Measurements from ENCODE around the gene AGA.

Gene AGA

DNA sequence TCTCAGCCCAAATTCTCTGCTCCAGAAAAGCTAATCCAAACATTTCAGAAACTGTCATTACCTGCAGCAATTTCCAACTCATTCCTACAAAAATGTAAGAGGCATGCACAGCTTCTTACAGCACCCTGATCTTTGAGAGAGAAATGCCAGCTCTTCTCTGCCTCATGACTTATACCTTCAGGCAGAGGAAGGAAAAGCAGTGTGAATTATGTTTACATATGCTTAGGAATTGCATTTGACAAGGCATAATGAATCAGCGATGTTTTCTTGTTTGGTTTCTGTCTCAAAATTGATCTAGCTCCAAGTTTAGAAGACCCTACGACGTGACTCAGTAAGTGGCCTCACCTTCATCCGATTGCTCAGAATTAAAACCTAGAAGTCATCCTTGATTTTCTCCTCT, 21.8 kb upstream of the AGA start:
- Histone ChIP-seq H3K36me3 (ENCODE audit: insufficient read depth, low read length) (no peaks in the 10 kb centered on the region), H3K4me1 (ENCODE audit: insufficient read depth, low read length) (peaks cover 12% of the 10 kb centered on the region; the same call in 1 of the 2 replicates), H3K9me3 (ENCODE audit: control insufficient read depth, insufficient read depth, low read length) (no peaks in the 10 kb centered on the region), H3K9ac (ENCODE audit: low read depth, low read length) (no peak overlapping the region)

DNA sequence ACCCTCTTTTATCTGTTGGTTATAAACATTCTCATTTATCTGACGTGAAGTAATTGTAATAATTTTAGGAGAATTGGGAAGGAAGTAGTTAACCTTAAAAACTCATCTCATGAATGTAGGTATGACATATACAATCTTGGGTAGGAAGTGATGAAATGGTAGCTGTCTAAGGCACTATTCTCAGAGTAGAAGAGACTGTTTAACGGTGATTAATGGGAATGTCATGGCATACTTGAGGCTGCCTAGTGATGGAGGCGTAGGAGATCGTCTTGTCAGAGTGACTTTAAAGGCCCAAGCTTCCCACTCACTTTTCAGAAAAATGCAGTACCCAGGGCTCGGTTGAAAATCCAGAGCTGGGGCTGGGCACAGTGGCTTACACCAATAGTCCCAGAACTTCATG, 19.4 kb upstream of the AGA start:
- peaks cover 12% of the 10 kb centered on the region; the same call in 1 of the 2 replicates for H3K4me1 ChIP-seq (ENCODE audit: insufficient read depth, low read length)
- no peaks in the 10 kb centered on the region for H3K36me3 ChIP-seq (ENCODE audit: insufficient read depth, low read length)
- H3K9me3 ChIP-seq (ENCODE audit: control insufficient read depth, insufficient read depth, low read length): no peaks in the 10 kb centered on the region
- H3K9ac ChIP-seq (ENCODE audit: low read depth, low read length): no peak overlapping the region

DNA sequence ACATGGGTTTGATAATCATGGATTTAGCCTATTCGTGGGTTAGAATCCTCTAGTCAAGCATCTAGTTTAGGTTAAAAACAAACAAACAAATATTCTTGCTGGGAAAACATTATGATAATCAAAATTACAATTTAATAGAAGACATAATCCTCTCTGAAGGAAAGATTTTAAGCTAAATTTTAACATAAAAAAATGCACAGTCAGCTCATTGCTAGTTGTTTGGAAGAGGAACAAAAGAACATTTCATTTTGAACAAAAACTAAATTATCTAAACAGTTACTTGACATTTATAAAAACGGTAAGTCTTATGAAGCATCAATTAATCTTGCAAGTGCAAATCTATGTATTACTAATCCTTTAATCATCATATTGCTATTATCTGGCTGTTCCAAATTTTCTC, 18.2 kb upstream of the AGA start:
- Histone ChIP-seq H3K36me3 (ENCODE audit: insufficient read depth, low read length) (no peaks in the 10 kb centered on the region), H3K9ac (ENCODE audit: low read depth, low read length) (no peak overlapping the region), H3K4me1 (ENCODE audit: insufficient read depth, low read length) (peaks cover 12% of the 10 kb centered on the region; the same call in 1 of the 2 replicates), H3K9me3 (ENCODE audit: control insufficient read depth, insufficient read depth, low read length) (no peaks in the 10 kb centered on the region)

DNA sequence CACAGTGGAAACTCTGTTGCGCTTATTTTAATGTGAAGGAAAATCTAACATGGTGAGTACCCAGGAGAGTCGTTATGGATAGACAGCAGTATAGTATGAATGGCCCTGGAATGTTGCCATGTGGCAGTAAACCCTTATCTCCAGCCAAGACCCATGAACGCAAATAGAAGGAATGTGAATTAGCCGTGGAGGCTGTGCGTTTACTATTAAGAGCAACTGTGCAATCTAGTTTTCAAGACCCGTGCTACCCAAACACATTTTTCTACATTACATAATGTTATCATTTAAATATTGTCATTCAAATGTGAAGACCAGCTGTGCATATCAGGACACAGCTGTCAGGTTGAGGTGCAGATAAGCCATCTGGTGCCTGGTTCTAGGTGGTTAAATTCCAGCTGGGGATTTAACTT, 13.3 kb upstream of the AGA start:
- Histone ChIP-seq H3K9ac (ENCODE audit: low read depth, low read length) (no peak overlapping the region), H3K9me3 (ENCODE audit: control insufficient read depth, insufficient read depth, low read length) (no peaks in the 10 kb centered on the region), H3K36me3 (ENCODE audit: insufficient read depth, low read length) (no peaks in the 10 kb centered on the region), H3K4me1 (ENCODE audit: insufficient read depth, low read length) (peaks cover 8% of the 10 kb centered on the region; the same call in 1 of the 2 replicates)

DNA sequence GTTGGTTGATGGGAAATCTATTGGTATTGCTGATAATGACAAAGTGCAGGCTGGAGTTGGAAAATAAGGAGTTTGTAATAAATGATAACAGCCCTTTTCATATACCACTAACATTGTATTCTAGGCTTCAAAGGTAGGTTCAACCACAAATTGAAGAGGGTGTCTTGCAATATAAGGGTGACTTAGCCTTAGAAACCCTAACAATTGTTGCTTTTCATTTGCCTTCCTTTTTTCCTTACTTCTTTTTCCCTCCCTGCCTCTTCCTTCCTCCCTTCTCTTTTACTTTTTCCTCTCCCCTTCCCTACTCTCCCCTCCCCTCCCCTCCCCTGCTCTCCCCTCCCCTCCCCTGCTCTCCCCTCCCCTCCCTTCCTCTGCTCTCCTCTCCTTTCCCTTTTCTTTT, 10.9 kb upstream of the AGA start:
- Histone ChIP-seq H3K36me3 (ENCODE audit: insufficient read depth, low read length) (no peaks in the 10 kb centered on the region), H3K9ac (ENCODE audit: low read depth, low read length) (no peak overlapping the region), H3K4me1 (ENCODE audit: insufficient read depth, low read length) (peaks cover 8% of the 10 kb centered on the region; the same call in 1 of the 2 replicates), H3K9me3 (ENCODE audit: control insufficient read depth, insufficient read depth, low read length) (no peaks in the 10 kb centered on the region)

DNA sequence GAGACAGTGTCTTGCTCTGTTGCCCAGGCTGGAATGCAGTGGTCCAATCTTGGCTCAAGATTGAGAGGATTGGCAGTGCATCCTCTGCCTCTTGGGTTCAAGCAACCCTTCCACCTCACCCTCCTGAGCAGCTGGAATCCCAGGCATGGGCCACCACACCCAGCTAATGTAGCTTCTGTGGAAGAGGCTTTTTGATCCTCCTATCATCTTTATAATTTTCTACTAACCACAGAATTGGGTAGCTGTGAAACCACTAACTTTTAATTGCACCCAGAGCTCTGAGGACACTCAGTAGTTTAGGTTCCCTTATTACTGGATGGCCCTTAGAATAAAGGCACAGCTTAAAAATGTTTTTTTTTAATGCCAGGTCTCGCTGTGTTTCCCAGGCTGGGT, 8.9 kb upstream of the AGA start:
- Histone ChIP-seq H3K4me1 (ENCODE audit: insufficient read depth, low read length) (peaks cover 12% of the 10 kb centered on the region), H3K36me3 (ENCODE audit: insufficient read depth, low read length) (no peaks in the 10 kb centered on the region), H3K9ac (ENCODE audit: low read depth, low read length) (no peak overlapping the region), H3K9me3 (ENCODE audit: control insufficient read depth, insufficient read depth, low read length) (no peaks in the 10 kb centered on the region)

DNA sequence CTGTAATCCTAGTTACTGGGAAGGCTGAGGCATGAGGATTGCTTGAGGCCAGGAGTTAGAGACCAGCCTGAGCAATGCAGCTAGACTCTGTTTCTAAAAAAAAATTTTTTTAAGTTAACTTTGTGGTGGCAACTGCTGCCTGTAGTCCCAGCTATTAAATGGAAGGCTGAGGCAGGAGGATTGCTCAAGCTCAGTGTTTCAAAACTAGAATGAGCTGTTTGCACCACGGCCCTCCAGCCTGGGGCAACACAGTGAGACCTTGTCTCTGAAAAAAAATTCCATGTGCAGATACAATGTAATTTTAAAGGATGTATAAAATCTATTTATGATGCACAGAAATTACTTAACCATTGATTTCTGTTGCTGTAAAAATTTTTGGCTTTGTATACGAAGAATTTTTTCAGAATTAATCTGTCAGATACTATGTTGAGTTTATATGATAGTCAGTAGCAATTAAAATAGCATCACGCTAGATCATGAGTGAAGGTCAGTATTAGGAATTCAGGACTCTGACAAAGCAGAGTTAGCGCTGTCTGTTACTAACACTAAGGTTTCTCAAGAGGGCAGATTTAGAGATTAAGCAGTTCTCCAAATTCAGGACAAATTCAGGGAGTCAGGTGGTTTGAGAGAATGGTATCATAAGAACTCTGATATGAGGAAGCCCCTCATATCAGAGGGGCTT, 8.3 kb upstream of the AGA start:
- Histone ChIP-seq H3K9ac (ENCODE audit: low read depth, low read length) (no peak overlapping the region), H3K4me1 (ENCODE audit: insufficient read depth, low read length) (peaks cover 12% of the 10 kb centered on the region), H3K36me3 (ENCODE audit: insufficient read depth, low read length) (no peaks in the 10 kb centered on the region), H3K9me3 (ENCODE audit: control insufficient read depth, insufficient read depth, low read length) (no peaks in the 10 kb centered on the region)

DNA sequence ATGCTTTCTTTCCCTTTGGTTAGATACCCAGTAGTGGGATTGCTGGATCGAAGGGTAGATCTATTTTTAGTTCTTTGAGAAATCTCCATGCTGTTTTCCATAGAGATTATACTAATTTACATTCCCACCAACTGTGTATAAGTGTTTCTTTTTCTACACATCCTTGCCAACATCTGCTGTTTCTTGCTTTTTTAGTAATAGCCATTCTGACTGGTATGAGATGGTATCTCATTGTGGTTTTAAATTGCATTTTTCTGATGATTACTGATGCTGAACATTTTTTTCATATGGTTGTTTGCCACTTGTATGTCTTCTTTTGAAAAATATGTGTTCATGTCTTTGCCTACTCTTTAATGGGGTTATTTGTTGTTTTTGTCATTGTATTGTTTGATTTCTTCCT, 6.6 kb upstream of the AGA start:
- no peaks in the 10 kb centered on the region for H3K36me3 ChIP-seq (ENCODE audit: insufficient read depth, low read length)
- no peaks in the 10 kb centered on the region for H3K9me3 ChIP-seq (ENCODE audit: control insufficient read depth, insufficient read depth, low read length)
- no peak overlapping the region for H3K9ac ChIP-seq (ENCODE audit: low read depth, low read length)
- H3K4me1 ChIP-seq (ENCODE audit: insufficient read depth, low read length): peaks cover 4% of the 10 kb centered on the region; the same call in 1 of the 2 replicates

DNA sequence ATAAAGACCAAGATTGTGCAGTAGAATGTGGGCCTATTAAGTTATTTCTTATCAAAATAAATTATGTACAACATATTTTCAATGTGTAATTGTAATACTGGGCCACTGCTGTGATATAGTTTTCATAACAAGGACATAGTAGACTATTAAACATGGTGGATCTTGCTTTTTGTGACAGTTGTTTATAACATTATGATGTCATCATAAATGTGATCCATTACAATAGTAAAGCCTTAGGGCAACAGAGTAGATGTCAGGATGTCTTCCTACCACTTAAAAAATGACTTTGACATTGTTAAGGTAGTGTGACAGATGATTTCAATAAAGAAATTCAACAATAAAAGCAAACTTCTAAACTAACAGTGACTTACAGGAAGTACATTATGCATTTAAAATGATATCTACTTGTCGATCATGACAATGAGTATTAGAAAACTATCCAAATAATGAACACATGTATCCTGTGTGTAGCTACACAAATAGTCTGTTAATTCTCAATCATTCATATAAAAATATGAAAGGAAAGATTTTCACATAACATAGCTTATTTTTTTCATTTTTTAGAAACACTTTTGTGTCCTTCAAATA, 5.3 kb upstream of the AGA start:
- H3K36me3 ChIP-seq (ENCODE audit: insufficient read depth, low read length): no peaks in the 10 kb centered on the region
- H3K9ac ChIP-seq (ENCODE audit: low read depth, low read length): no peak overlapping the region
- H3K9me3 ChIP-seq (ENCODE audit: control insufficient read depth, insufficient read depth, low read length): no peaks in the 10 kb centered on the region
- peaks cover 4% of the 10 kb centered on the region for H3K4me1 ChIP-seq (ENCODE audit: insufficient read depth, low read length)

DNA sequence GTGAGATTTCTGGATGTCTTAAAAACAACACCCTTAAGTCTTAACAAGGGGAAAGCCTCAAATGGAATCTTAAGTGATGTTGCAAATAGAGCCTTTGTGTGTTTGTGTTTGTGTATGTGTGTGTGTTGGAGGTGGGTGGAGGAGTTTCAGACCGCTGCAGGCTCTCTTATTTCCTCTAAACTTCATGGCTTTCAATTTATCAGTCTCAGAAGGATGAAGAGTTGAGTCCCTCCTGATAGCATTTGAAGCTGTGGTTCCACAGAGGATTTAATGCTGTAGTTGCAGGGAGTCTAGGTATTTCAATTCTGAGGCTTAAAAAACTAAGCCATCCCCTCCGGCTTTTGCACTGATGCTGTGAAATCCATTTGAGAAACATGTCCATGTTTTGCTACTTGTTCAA, 4.3 kb upstream of the AGA start:
- H3K9me3 ChIP-seq (ENCODE audit: control insufficient read depth, insufficient read depth, low read length): no peaks in the 10 kb centered on the region
- H3K36me3 ChIP-seq (ENCODE audit: insufficient read depth, low read length): no peaks in the 10 kb centered on the region
- H3K4me1 ChIP-seq (ENCODE audit: insufficient read depth, low read length): peaks cover 4% of the 10 kb centered on the region
- H3K9ac ChIP-seq (ENCODE audit: low read depth, low read length): peak overlapping the region; percentile 95

DNA sequence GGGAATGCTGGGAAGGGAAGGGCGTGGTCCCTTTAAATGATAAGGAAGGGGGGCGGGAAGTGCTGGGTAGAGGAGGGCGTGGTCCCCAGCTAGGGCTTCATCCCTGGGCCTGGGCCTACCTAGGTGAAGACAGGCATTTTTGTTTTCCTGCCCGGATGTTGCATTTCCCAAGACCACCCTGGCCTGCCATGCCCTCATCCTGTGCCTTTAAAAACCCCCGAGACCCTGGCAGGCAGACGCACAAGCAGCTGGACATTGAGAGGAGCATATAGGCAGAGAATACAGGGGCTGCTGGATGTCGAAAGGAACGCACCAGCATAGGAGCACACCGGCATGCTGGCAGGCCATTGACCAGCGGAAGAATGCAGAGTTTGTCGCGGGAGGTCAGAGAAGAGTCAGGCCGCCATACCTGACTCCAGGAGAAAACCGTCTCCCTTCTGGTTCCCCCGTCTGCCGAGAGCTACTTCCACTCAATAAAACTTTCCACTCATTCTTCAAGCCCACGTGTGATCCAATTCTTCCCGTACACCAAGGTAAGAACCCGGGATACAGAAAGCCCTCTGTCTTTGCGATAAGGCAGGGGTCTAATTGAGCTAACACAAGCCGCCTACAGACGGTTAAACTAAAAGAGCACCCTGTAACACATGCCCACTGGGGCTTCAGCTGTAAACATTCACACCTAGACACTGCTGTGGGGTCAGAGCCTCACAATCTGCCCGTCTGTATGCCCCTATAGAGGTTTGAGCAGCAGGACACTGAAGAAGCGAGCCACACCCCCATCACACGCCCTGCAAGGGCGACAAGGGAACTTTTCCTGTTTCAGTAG, 2.9 kb upstream of the AGA start:
- no peaks in the 10 kb centered on the region for H3K36me3 ChIP-seq (ENCODE audit: insufficient read depth, low read length)
- H3K9ac ChIP-seq (ENCODE audit: low read depth, low read length): peak overlapping the region; percentile 95
- H3K4me1 ChIP-seq (ENCODE audit: insufficient read depth, low read length): peaks cover 8% of the 10 kb centered on the region
- H3K9me3 ChIP-seq (ENCODE audit: control insufficient read depth, insufficient read depth, low read length): no peaks in the 10 kb centered on the region

DNA sequence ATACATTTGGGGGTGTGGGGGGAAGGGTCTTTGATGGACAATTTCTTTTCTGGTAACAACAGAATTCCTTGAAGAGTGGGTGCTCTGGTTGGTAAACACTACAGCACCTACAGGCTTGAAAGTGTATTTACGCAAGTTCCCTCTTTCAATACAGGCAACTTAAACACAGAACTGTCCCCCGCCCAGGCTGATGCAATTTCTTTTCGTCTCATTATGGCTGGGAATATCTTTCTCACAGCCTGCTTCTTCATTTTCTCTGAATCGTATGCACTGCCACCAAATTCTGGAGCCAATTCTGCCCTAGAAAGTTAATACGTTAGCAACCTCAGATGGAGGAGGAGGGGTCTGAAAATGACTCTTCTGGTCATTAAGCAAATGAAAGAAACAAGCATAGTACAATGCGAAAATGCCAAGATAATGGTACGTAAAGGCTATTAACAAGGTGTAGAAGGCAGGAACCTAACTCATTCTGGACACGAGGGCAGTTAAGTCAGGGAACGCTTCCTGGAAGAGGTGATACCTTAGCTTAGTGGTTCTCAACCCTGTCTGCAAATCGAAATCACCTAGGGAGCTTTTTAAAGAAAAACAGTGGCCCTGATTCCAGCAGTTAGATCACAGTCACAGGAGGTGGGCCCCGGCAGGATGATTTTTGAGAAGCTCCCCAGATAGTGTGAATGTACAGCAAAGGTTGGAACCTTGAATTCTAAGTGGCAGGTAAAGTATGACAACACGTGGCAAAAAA, 1.0 kb downstream of the AGA start:
- Histone ChIP-seq H3K36me3 (ENCODE audit: insufficient read depth, low read length) (no peaks in the 10 kb centered on the region), H3K9ac (ENCODE audit: low read depth, low read length) (peak overlapping the region; percentile 87), H3K9me3 (ENCODE audit: control insufficient read depth, insufficient read depth, low read length) (no peaks in the 10 kb centered on the region), H3K4me1 (ENCODE audit: insufficient read depth, low read length) (peaks cover 4% of the 10 kb centered on the region; the same call in 1 of the 2 replicates)

DNA sequence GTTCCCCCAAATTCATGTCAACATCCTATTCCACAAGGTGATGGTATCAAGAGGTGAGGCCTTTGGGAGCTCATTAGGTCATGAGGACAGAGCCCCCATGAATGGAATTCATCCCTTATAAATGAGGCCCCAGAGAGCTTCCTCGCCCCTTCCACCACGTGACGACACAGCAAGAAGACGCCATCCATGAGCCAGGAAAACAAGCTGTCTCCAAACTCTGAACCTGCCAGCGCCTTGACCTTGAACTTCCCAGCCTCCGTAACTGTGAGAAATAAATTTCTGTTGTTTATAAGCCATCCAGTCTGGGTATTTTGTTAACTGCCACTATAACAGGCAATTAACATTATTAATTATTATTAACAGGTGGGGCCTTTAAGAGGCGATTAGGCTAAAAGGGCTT, 5.8 kb downstream of the AGA start:
- Histone ChIP-seq H3K36me3 (ENCODE audit: insufficient read depth, low read length) (no peaks in the 10 kb centered on the region; the same call in 1 of the 2 replicates), H3K9ac (ENCODE audit: low read depth, low read length) (no peak overlapping the region), H3K9me3 (ENCODE audit: control insufficient read depth, insufficient read depth, low read length) (no peaks in the 10 kb centered on the region), H3K4me1 (ENCODE audit: insufficient read depth, low read length) (peaks cover 4% of the 10 kb centered on the region; the same call in 1 of the 2 replicates)

DNA sequence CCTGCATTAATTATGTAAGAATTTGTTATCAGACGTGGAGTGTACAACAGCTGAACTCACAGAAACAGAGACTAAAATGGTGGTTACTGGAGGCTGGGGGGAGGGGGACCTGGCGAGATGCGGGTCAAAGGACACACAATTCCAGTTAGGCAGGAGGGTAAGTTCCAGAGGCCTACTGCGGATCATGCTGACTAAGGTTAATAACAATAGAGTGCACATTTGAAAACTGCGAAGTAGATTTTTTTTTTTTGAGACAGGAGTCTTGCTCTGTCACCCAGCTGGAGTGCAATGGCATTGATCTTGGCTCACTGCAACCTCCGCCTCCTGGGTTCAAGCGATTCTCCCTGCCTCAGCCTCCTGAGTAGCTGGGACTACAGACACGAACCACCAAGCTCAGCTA, 7.6 kb downstream of the AGA start:
- no peaks in the 10 kb centered on the region; the same call in 1 of the 2 replicates for H3K36me3 ChIP-seq (ENCODE audit: insufficient read depth, low read length)
- no peak overlapping the region for H3K9ac ChIP-seq (ENCODE audit: low read depth, low read length)
- H3K9me3 ChIP-seq (ENCODE audit: control insufficient read depth, insufficient read depth, low read length): no peaks in the 10 kb centered on the region
- H3K4me1 ChIP-seq (ENCODE audit: insufficient read depth, low read length): no peaks in the 10 kb centered on the region

Measured in ES-I3 (cell line).